ENCODE measurements around the gene BAZ2B.

DNA sequence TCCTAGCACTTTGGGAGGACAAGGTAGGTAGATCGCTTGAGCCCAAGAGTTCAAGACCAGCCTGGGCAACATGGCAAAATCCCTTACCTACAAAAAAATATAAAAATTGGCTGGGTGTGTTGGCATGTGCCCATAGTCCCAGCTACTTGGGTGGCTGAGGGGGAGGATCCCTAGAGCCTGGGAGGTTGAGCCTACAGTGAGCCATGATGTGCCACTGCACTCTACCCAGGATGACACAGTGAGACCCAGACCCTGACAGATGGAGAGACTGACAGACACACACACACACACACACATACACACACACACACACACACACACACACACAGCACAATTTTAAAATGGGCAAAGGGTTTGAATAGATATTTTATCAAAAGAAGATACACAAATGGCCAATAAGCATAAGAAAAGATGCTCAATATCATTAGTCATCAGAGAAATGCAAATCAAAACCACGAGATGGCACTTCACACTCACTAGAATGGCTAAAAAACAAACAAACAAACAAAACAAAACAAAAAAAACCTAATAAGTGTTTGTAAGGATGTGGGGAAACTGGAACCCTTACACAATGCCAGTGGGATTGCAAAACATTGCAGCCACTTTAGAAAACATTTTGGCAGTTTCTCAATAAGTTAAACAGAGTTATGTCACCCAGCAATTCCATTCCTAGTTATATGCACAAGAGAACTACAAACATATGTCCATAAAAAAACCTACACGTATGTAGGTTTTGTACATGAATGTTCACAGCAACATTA lies 42.3 kb downstream of the BAZ2B start:
- TF ChIP-seq CTCF (IDR thresholded peaks at IDR 0.05) = no peak
- no peak for TF ChIP-seq POLR2A (IDR thresholded peaks at IDR 0.05)

All from thyroid gland (tissue), 4 donors.